Dermis microvascular lymphatic vessel endothelial cell (primary cell): ENCODE data around the gene RRBP1. TPM values are rescaled to one million over a fixed set of nuclear protein-coding genes. Genes with fewer than 3 reads are reported as not detected.

ENCODE experiments used
- DNase-seq, 2 donors: peaks; one replicate each; pipeline versions ENCODE4 v3.0.0 to v3.0.0-alpha.2; 2010; ENCODE audit warnings: low read depth in 2 of 2
- total RNA-seq: library from RNA; depleted of rRNA; stranded (reverse); fragments of >200 nt; gene quantifications from 2 replicates; pipeline ENCODE4 v1.2.1, GENCODE V29; 2014

Gene RRBP1, protein sequence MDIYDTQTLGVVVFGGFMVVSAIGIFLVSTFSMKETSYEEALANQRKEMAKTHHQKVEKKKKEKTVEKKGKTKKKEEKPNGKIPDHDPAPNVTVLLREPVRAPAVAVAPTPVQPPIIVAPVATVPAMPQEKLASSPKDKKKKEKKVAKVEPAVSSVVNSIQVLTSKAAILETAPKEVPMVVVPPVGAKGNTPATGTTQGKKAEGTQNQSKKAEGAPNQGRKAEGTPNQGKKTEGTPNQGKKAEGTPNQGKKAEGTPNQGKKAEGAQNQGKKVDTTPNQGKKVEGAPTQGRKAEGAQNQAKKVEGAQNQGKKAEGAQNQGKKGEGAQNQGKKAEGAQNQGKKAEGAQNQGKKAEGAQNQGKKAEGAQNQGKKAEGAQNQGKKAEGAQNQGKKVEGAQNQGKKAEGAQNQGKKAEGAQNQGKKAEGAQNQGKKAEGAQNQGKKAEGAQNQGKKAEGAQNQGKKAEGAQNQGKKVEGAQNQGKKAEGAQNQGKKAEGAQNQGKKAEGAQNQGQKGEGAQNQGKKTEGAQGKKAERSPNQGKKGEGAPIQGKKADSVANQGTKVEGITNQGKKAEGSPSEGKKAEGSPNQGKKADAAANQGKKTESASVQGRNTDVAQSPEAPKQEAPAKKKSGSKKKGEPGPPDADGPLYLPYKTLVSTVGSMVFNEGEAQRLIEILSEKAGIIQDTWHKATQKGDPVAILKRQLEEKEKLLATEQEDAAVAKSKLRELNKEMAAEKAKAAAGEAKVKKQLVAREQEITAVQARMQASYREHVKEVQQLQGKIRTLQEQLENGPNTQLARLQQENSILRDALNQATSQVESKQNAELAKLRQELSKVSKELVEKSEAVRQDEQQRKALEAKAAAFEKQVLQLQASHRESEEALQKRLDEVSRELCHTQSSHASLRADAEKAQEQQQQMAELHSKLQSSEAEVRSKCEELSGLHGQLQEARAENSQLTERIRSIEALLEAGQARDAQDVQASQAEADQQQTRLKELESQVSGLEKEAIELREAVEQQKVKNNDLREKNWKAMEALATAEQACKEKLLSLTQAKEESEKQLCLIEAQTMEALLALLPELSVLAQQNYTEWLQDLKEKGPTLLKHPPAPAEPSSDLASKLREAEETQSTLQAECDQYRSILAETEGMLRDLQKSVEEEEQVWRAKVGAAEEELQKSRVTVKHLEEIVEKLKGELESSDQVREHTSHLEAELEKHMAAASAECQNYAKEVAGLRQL (N-terminal part only)
- 41.6 and 61.1 TPM in 2 replicates for total RNA-seq

DNA sequence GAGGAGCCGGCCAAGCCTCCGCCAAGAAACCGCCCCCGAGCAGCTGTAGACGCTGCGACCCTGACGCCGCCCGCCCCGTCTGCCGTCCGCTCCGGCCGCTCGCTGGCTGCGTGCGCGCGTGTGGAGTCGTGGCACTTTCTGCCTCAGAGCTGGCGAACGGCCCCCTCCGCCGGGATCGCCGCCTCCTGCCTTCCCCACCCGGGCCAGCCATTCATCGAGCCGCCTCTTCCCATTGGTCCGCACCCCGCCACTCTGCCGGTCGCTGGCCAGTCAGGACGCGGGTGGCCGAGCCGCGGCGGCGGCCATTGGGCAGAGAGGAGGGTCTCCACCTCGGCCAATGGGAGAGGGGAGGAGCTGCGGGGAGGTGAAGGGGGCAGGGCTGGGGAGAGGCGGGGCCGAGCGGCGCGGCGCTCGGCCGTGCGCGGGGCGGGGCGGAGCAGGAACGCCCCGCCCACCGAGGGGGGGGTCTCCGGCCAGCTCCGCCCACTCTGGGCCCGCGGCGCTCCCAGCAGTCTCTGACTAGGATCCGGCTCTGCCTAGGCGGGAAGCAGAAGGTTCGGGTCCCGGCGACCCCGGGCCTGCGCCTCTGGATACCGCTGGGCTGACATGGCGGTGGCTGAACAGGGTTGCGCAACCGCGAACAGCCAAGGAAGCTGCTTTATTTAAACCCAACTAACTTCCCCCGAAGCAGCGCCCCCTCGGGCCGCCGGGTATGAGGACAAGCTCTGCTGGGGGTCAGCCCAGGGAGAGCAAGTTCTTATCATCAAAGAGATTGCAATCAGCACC lies at the start of gene RRBP1:
Gene RRBP1, minus strand, starts transcription at position 140 of the 786 bp plus-strand sequence. CDS start 21,735 bp downstream, outside the sequence.
- DNase-seq = peak; percentile 93 to 98

GRCh38 chr20:17731233-17731632 lies 49.2 kb upstream of the RRBP1 start:
- DNase-seq = no peak

- DNase-seq = no peak
Measured at GRCh38 chr20:17730071-17730470, 48.0 kb upstream of the RRBP1 start.

- DNase-seq = no peak
Measured at GRCh38 chr20:17728074-17728473, 46.0 kb upstream of the RRBP1 start.

DNA sequence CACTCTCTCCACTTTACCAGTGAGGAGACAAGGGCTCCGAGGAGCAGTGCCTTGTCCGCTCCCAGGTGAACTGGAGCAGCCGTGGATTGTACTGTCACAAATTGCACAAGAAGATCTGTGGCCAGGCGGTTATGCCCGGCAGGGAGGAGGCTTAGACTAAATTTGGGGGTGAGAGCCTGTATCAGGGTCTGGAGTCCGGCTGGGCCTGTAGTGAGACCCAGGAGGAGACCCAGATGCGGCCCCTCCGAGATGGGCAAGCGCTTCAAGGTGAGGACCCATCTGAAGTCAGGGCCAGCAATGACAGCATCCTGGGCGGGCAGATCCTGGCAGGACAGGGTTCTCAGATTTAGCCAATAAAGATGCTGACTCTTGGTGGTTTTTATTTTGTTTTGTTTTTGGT lies 45.3 kb upstream of the RRBP1 start:
- no peak for DNase-seq

DNA sequence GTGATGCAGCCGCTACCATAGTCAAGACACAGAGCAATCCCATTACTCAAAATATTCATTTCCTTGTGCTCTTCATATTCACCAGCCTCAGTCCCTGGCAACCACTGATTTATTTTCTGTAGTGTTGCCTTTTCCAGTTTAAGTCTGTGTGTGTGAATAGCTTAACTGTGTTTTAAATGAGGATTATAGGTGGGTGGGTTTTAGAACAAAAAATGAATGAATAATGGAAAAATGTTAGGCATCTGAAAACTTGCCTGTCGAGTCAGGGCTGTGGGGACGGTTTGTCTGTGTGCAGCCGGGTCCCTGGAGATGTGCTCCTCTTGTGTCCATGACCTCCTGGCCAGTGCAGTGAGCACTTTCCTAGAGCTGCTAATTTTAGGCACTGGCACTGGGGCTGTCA lies 44.9 kb upstream of the RRBP1 start:
- no peak for DNase-seq

DNA sequence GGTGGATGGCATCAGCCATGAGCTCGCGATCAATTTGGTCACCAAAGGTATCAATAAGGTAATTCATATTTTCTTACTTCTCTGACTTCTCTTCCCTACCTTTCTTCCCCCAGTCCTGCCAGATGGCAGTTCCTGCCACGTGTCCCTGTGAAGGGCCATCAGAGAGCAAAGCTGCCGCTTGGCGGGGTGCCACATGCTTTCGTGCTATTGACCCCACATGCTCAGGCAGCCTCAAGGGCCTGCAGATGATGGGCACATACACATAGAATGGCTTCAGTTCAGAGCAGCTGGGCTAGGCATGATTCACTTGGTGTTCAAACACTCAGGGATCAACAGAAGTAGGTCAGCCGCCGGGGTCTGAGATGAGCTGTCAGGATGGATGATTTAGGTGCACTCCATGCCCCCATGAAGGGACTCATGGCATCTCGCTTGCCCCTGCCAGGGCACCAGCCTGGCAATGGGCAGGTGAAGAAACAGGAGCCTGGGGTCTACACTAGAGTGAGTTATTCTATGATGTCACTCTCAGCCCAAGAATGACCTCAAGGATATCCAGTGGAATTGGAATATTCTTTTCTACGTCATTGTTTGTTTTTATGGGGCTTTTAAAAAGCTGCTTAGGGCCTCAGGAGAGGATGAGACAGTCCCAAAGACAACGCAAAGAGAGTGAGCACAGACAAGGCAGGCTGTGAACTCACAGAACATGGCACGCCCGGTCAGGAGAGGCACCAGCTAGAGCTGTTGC lies 43.2 kb upstream of the RRBP1 start:
- no peak for DNase-seq

GRCh38 chr20:17723301-17723691 lies 41.3 kb upstream of the RRBP1 start:
- DNase-seq = no peak

GRCh38 chr20:17722493-17723300 lies 40.7 kb upstream of the RRBP1 start:
- DNase-seq = no peak

DNA sequence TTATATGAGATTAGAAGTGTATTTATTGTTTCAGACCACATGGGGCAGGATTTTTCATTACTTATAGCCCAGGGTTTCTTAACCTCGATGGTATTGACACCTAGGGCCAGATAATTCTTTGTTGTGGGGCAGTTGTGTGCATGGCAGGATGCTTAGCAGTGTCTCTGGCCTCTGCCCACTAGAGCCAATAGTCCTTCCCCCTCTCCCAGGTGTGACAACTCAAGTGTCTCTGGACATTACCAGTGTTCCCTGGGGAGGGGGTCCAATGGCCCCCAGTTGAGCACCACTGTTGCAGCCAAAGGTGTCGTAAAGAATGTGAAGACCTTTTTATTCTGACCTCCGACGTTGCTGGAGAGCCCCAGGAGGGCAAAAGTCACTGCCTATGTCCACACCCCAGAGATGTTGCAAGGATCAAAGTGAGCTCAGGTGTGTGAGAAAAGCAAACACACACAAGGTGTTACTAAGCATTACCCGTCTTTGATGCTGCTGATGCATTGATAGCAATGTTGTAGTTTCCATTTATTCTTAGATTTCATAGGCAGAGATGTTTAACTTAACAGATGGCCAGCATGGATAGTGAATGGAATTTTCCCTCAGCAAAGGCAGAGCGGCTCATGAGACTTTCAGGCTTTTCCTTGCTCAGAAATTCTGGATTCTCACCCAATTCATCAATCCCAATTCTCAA lies 39.9 kb upstream of the RRBP1 start:
- DNase-seq = no peak

GRCh38 chr20:17720755-17721154 lies 38.7 kb upstream of the RRBP1 start:
- DNase-seq = no peak

GRCh38 chr20:17716331-17716730 lies 34.3 kb upstream of the RRBP1 start:
- DNase-seq = no peak

DNA sequence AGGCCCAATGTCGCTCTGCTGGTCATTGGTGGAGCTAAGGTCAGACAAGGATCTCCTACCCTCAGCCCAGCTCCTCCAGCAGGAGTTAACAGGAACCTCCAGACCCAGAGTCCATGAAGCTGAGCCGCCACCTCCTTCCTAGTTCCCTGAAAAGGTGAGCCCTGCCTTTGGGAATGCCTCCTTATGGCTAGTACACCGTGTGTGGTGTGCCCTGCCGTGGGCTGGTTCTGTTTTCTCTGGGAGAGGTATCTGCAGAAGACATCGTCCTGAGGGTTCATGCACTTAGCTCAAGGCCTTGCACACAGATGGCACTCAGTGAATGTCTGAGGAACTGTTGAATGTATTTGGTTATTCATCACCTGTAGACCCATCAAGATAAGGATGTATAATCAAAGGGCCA lies 33.0 kb upstream of the RRBP1 start:
- no peak for DNase-seq

DNA sequence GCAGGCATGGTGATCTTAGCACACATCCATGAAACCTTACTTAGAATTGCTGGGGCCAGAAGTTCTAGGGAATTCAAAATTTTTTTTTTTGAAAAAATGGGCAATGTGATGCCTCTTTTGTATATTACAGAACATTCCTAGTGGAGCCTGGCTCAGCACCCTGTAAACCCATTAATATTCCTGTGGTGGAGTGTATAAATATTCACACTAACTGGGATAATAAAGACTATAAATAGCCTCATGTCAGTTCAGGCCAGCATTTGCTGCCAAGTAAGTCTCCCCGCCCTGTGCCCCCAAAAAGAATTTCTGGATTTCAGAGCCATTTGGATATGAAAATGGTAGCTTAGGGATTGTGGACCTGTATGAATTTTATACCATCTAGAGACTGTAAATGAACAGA lies 32.6 kb upstream of the RRBP1 start:
- DNase-seq = no peak

GRCh38 chr20:17712708-17713107 lies 30.7 kb upstream of the RRBP1 start:
- DNase-seq = no peak

- DNase-seq = no peak
Measured at GRCh38 chr20:17712201-17712600, 30.2 kb upstream of the RRBP1 start.

- DNase-seq = no peak
Measured at GRCh38 chr20:17711267-17711627, 29.2 kb upstream of the RRBP1 start.

GRCh38 chr20:17710379-17711266 lies 28.6 kb upstream of the RRBP1 start:
- DNase-seq = no peak
